GM23338 (cell line): ENCODE data around the gene ACTG2. TPM values are rescaled to one million over a fixed set of nuclear protein-coding genes. Genes with fewer than 3 reads are reported as not detected.

Source experiments
- ATAC-seq: fragments of 200-7000 bp; cut with Tn5 transposase; 3 replicates; pipeline ENCODE4 v1.9.1; 2020
- DNase-seq: peaks from one replicate; pipeline ENCODE4 v3.0.0-alpha.2; 2015; ENCODE audit warnings: low spot score
- H2AFZ ChIP-seq: fragments of 200-600 bp; sonication (generic); 2 replicates; pipeline ENCODE4 v1.8.0; 2016; ENCODE audit warnings: antibody characterized with exemption, mild to moderate bottlenecking, moderate library complexity
- H3F3A ChIP-seq: fragments of 200-600 bp; sonication (generic); replicated peaks from 2 replicates; pipeline ENCODE4 v1.8.0; 2017; ENCODE audit warnings: antibody characterized with exemption, mixed run types, low read depth
- H3K27ac ChIP-seq: fragments of 200-600 bp; sonication (generic); 2 replicates; pipeline ENCODE4 v1.6.1; 2016; ENCODE audit warnings: low read depth
- H3K27me3 ChIP-seq: fragments of 200-600 bp; sonication (generic); 2 replicates; pipeline ENCODE4 v1.8.0; 2016; ENCODE audit warnings: mild to moderate bottlenecking, mixed run types, moderate library complexity; ENCODE audit not compliant: insufficient read depth
- H3K36me3 ChIP-seq: fragments of 200-600 bp; sonication (generic); 2 replicates; pipeline ENCODE4 v1.8.0; 2016; ENCODE audit warnings: mild to moderate bottlenecking; ENCODE audit not compliant: insufficient read depth
- H3K4me1 ChIP-seq: fragments of 200-600 bp; sonication (generic); 2 replicates; pipeline ENCODE4 v1.8.0; 2016; ENCODE audit warnings: mild to moderate bottlenecking, moderate library complexity; ENCODE audit not compliant: insufficient read depth
- H3K4me2 ChIP-seq: fragments of 200-600 bp; sonication (generic); 2 replicates; pipeline ENCODE4 v1.7.1; 2017; ENCODE audit warnings: mixed run types
- H3K4me3 ChIP-seq: fragments of 200-600 bp; sonication (generic); 2 replicates; pipeline ENCODE4 v1.6.1; 2016; ENCODE audit warnings: mixed run types
- H3K79me2 ChIP-seq: fragments of 200-600 bp; sonication (generic); replicated peaks from 2 replicates; pipeline ENCODE4 v1.8.0; 2017; ENCODE audit warnings: mild to moderate bottlenecking; ENCODE audit not compliant: insufficient read depth
- H3K9me2 ChIP-seq: fragments of 200-600 bp; sonication (generic); 2 replicates; pipeline ENCODE4 v1.8.0; 2017; ENCODE audit not compliant: insufficient read depth
- H4K20me1 ChIP-seq: fragments of 200-600 bp; sonication (generic); replicated peaks from 2 replicates; pipeline ENCODE4 v1.8.0; 2017; ENCODE audit warnings: mild to moderate bottlenecking; ENCODE audit not compliant: insufficient read depth
- H3K27ac Mint-ChIP-seq: 2 replicates; pipeline ENCODE4 v1.8.0; 2020; ENCODE audit warnings: inconsistent platforms, mild to moderate bottlenecking, moderate library complexity, mixed read lengths
- H3K27me3 Mint-ChIP-seq: 3 replicates; pipeline ENCODE4 v1.8.0; 2022; ENCODE audit warnings: low read depth, mild to moderate bottlenecking, moderate library complexity, mixed read lengths, inconsistent platforms; ENCODE audit not compliant: insufficient read depth, poor library complexity
- H3K36me3 Mint-ChIP-seq: 3 replicates; pipeline ENCODE4 v1.8.0; 2021; ENCODE audit warnings: low read depth, mild to moderate bottlenecking, inconsistent platforms, moderate library complexity, mixed read lengths
- H3K4me1 Mint-ChIP-seq: 3 replicates; pipeline ENCODE4 v1.8.0; 2020; ENCODE audit warnings: mild to moderate bottlenecking, inconsistent platforms, mixed read lengths
- H3K4me3 Mint-ChIP-seq: 3 replicates; pipeline ENCODE4 v1.8.0; 2021; ENCODE audit warnings: moderate library complexity, mild to moderate bottlenecking, inconsistent platforms, mixed read lengths
- H3K9me3 Mint-ChIP-seq: 3 replicates; pipeline ENCODE4 v1.8.0; 2020; ENCODE audit warnings: moderate library complexity, mild to moderate bottlenecking, inconsistent platforms, mixed read lengths
- CREB1 ChIP-seq: fragments of 250-450 bp; sonication (Bioruptor Pico); IDR thresholded peaks from 2 replicates; pipeline ENCODE4 v1.5.0; 2020; ENCODE audit warnings: low read depth, mild to moderate bottlenecking, moderate library complexity
- EZH2phosphoT487 ChIP-seq: fragments of 200-600 bp; sonication (generic); IDR thresholded peaks from one replicate; pipeline ENCODE4 v1.8.1; 2018; ENCODE audit warnings: antibody characterized with exemption; ENCODE audit not compliant: unreplicated experiment
- NANOG ChIP-seq: IDR thresholded peaks from 2 replicates; pipeline ENCODE4 v1.6.1; 2016; ENCODE audit warnings: antibody characterized with exemption, borderline replicate concordance
- POLR2AphosphoS5 ChIP-seq: IDR thresholded peaks from 2 replicates; pipeline ENCODE4 v1.6.1; 2016; ENCODE audit warnings: antibody characterized with exemption, low read depth
- REST ChIP-seq: IDR thresholded peaks from one replicate; pipeline ENCODE4 v1.6.1; 2018; ENCODE audit warnings: antibody characterized with exemption; ENCODE audit not compliant: unreplicated experiment
- ZNF462 ChIP-seq: fragments of 250-450 bp; sonication (Bioruptor Pico); IDR thresholded peaks from 2 replicates; pipeline ENCODE4 v1.5.0; 2020; ENCODE audit warnings: mild to moderate bottlenecking, moderate library complexity
- polyA plus RNA-seq: library from polyadenylated mRNA; unstranded; fragments of >200 nt; fragmentation: Nextera tagmentation; extraction: Ambion mirVana; gene quantifications from 2 replicates; pipeline ENCODE4 v1.2.1, GENCODE V29; 2016
- total RNA-seq: library from RNA; depleted of rRNA; stranded (reverse); fragments of >200 nt; shearing (Covaris generic); gene quantifications from 2 replicates; pipeline ENCODE4 v1.2.3, GENCODE V29; 2014
- TF ChIP-seq, protein P1 (sequence below): IDR thresholded peaks from 2 replicates; pipeline ENCODE4 v1.6.1; 2016; ENCODE audit warnings: antibody characterized with exemption
- TF ChIP-seq, protein P2 (sequence below), 2 experiments: fragments of 200-600 bp in 1 of 2; sonication (generic) in 1 of 2; conservative IDR thresholded peaks; 2 replicates each; pipeline versions ENCODE4 v1.5.1 to v1.6.1; 2016 to 2017; ENCODE audit warnings: antibody characterized with exemption in 2 of 2, low read depth in 2 of 2, mild to moderate bottlenecking in 2 of 2, moderate library complexity in 1 of 2

Gene ACTG2
- total and polyA plus RNA-seq, 2 experiments from 2014 or later, result 8.0 to 8.5 TPM

DNA sequence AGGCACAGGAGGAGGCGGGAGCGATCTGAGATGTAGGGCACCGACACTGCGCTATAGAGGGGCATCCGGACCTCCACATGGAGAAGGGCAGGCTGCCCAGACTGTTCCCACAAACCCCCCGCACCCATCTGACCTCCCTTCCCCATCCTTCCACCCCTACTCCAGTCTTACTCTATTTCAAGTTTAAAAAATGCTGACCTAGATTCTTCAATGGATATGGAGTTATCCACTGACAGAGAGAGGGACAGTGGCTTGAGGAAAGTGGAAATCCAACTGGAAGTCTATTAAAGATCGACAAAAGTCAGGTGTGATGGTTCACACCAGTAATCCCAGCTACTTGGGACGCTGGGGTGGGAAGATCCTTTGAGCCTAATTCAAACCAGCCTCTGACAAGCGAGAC, 28.8 kb downstream of the ACTG2 start (continued):
- TF ChIP-seq ZNF462 (CRISPR knock-in tag), result no peak
- TF ChIP-seq REST, result no peak
- TF ChIP-seq, protein P1, sequence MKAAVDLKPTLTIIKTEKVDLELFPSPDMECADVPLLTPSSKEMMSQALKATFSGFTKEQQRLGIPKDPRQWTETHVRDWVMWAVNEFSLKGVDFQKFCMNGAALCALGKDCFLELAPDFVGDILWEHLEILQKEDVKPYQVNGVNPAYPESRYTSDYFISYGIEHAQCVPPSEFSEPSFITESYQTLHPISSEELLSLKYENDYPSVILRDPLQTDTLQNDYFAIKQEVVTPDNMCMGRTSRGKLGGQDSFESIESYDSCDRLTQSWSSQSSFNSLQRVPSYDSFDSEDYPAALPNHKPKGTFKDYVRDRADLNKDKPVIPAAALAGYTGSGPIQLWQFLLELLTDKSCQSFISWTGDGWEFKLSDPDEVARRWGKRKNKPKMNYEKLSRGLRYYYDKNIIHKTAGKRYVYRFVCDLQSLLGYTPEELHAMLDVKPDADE, result no peak
- no peak for TF ChIP-seq EZH2phosphoT487

- H3K9me2 ChIP-seq, result no peaks in the 10 kb centered on the region
- H3K27ac Mint-ChIP-seq, result no peak overlapping the region
- no peaks in the 10 kb centered on the region for H3K36me3 ChIP-seq
- H3K27me3 ChIP-seq, result no peaks in the 10 kb centered on the region
- H3K4me1 Mint-ChIP-seq, result peaks cover 13% of the 10 kb centered on the region
- H3K27me3 Mint-ChIP-seq, result no peaks in the 10 kb centered on the region
- H2AFZ ChIP-seq, result peak overlapping the region; percentile 60; the same call in 1 of the 2 replicates
- H3K36me3 Mint-ChIP-seq, result no peaks in the 10 kb centered on the region
- H3K27ac ChIP-seq, result no peak overlapping the region
- no peaks in the 10 kb centered on the region for H3K9me3 Mint-ChIP-seq
- H3K4me3 Mint-ChIP-seq, result no peak overlapping the region
- peaks cover 14% of the 10 kb centered on the region for H3K4me1 ChIP-seq
- peaks cover 8% of the 10 kb centered on the region for H3K79me2 ChIP-seq
- no peak overlapping the region for H3K4me3 ChIP-seq
- H3K4me2 ChIP-seq, result no peak overlapping the region
- ATAC-seq (no peak), DNase-seq (no peak)
- H3F3A ChIP-seq, result no peaks in the 10 kb centered on the region
- H4K20me1 ChIP-seq, result no peaks in the 10 kb centered on the region
- TF ChIP-seq, protein P2, sequence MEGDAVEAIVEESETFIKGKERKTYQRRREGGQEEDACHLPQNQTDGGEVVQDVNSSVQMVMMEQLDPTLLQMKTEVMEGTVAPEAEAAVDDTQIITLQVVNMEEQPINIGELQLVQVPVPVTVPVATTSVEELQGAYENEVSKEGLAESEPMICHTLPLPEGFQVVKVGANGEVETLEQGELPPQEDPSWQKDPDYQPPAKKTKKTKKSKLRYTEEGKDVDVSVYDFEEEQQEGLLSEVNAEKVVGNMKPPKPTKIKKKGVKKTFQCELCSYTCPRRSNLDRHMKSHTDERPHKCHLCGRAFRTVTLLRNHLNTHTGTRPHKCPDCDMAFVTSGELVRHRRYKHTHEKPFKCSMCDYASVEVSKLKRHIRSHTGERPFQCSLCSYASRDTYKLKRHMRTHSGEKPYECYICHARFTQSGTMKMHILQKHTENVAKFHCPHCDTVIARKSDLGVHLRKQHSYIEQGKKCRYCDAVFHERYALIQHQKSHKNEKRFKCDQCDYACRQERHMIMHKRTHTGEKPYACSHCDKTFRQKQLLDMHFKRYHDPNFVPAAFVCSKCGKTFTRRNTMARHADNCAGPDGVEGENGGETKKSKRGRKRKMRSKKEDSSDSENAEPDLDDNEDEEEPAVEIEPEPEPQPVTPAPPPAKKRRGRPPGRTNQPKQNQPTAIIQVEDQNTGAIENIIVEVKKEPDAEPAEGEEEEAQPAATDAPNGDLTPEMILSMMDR (conservative IDR thresholded peaks at IDR 0.05; ENCODE audit: low read depth in 2 of 2), result no peak
- TF ChIP-seq CREB1 (CRISPR knock-in tag) (no peak), NANOG (no peak), POLR2AphosphoS5 (no peak), EZH2phosphoT487 (no peak)
- TF ChIP-seq, protein P1, result no peak
Measured at GRCh38 chr2:73922681-73923080, 29.9 kb downstream of the ACTG2 start.
